HepG2 (cell line): ENCODE measurements around the gene SULT1C4. TPM values are rescaled to one million over a fixed set of nuclear protein-coding genes. Genes with fewer than 3 reads are reported as not detected.
A peak's percentile ranks its signal among the peaks of the same experiment; 100 is the strongest.

Experiments used
- ADNP ChIP-seq: sonication (generic); formaldehyde crosslinking; IDR thresholded peaks from 2 replicates; pipeline ENCODE4 v1.4.0; 2020; ENCODE audit warnings: missing genetic modification reagents
- ATAD3A ChIP-seq: sonication (generic); formaldehyde crosslinking; IDR thresholded peaks from 2 replicates; pipeline ENCODE4 v1.4.0; 2020; ENCODE audit warnings: missing genetic modification reagents
- DDIT3 ChIP-seq: sonication (generic); formaldehyde crosslinking; IDR thresholded peaks from 2 replicates; pipeline ENCODE4 v1.4.0; 2020; ENCODE audit warnings: mild to moderate bottlenecking, missing genetic modification reagents
- HCFC1 ChIP-seq: fragments of 150-350 bp; IDR thresholded peaks from 2 replicates; pipeline ENCODE4 v1.6.1; 2014; ENCODE audit warnings: low read depth, low read length
- NFIB ChIP-seq: sonication (generic); formaldehyde crosslinking; IDR thresholded peaks from 2 replicates; pipeline ENCODE4 v1.9.0; 2021; ENCODE audit warnings: missing genetic modification reagents, mild to moderate bottlenecking, borderline replicate concordance
- PRDM15 ChIP-seq: sonication (generic); formaldehyde crosslinking; IDR thresholded peaks from 2 replicates; pipeline ENCODE4 v1.4.0; 2020; ENCODE audit warnings: missing genetic modification reagents
- RFX5 ChIP-seq: IDR thresholded peaks from 2 replicates; pipeline ENCODE4 v1.6.1; 2011; ENCODE audit warnings: low read depth, low read length, improper control_type of control experiment
- SOX6 ChIP-seq, 2 experiments: fragments of 450-650 bp in 1 of 2; sonication (generic) in 1 of 2; formaldehyde crosslinking in 1 of 2; IDR thresholded peaks; 2 replicates each; pipeline versions ENCODE4 v1.4.0 to v1.6.1; 2017 to 2020; ENCODE audit warnings: antibody characterized with exemption in 1 of 2, mild to moderate bottlenecking in 1 of 2, missing genetic modification reagents in 1 of 2
- TAF1 ChIP-seq: sonication (generic); formaldehyde crosslinking; IDR thresholded peaks from 2 replicates; pipeline ENCODE4 v1.4.0; 2020; ENCODE audit warnings: missing genetic modification reagents
- TRIM24 ChIP-seq: sonication (generic); formaldehyde crosslinking; IDR thresholded peaks from 2 replicates; pipeline ENCODE4 v1.8.0; 2022; ENCODE audit warnings: mild to moderate bottlenecking, missing genetic modification reagents
- ZNF160 ChIP-seq: sonication (generic); formaldehyde crosslinking; IDR thresholded peaks from 2 replicates; pipeline ENCODE4 v1.8.0; 2022; ENCODE audit warnings: mild to moderate bottlenecking, inconsistent platforms, missing genetic modification reagents
- ZNF501 ChIP-seq: sonication (generic); formaldehyde crosslinking; IDR thresholded peaks from 2 replicates; pipeline ENCODE4 v1.5.1; 2020; ENCODE audit warnings: mild to moderate bottlenecking, moderate library complexity, missing genetic modification reagents
- ZNF639 ChIP-seq: conservative IDR thresholded peaks from 2 replicates; pipeline ENCODE4 v1.6.1; 2018; ENCODE audit warnings: missing genetic modification reagents
- ZNF737 ChIP-seq: sonication (generic); formaldehyde crosslinking; IDR thresholded peaks from 2 replicates; pipeline ENCODE4 v1.5.0; 2020; ENCODE audit warnings: missing genetic modification reagents, mild to moderate bottlenecking, borderline replicate concordance
- polyA plus RNA-seq, 8 experiments: library from polyadenylated mRNA; depleted of rRNA in 3 of 8; stranded (reverse) in 7 of 8; unstranded in 1 of 8; fragments of >200 nt; fragmentation: Illumina TruSeq in 4 of 8; extraction: Trizol in 4 of 8; gene quantifications; 2 replicates each; pipeline versions ENCODE4 v1.2.1 to v1.2.3, GENCODE V29; 2011 to 2016; ENCODE audit warnings: low read depth in 4 of 8, missing spikeins in 1 of 8, mixed read lengths in 1 of 8; ENCODE audit not compliant: insufficient read depth in 1 of 8
- total RNA-seq, 5 experiments: library from RNA; depleted of rRNA; stranded (reverse); fragments of >200 nt; fragmentation: Illumina TruSeq; extraction: Trizol; gene quantifications; 2 replicates each; pipeline ENCODE4 v1.2.3, GENCODE V29; 2016; ENCODE audit warnings: low read depth in 1 of 5
- TF ChIP-seq, protein P1 (sequence below): sonication (generic); formaldehyde crosslinking; IDR thresholded peaks from 2 replicates; pipeline ENCODE4 v1.5.0; 2020; ENCODE audit warnings: missing genetic modification reagents
- TF ChIP-seq, protein P2 (sequence below): sonication (generic); formaldehyde crosslinking; IDR thresholded peaks from 2 replicates; pipeline ENCODE4 v1.4.0; 2020; ENCODE audit warnings: mild to moderate bottlenecking, missing genetic modification reagents
- TF ChIP-seq, protein P3 (sequence below), 2 experiments: sonication (generic) in 1 of 2; formaldehyde crosslinking in 1 of 2; IDR thresholded peaks; 2 replicates each; pipeline versions ENCODE4 v1.4.0 to v1.6.1; 2018 to 2020; ENCODE audit warnings: missing genetic modification reagents in 2 of 2, borderline replicate concordance in 1 of 2, low read depth in 1 of 2, mild to moderate bottlenecking in 1 of 2, missing biosample characterization in 1 of 2

The SULT1C4 gene
- total and polyA plus RNA-seq, 2 of the 13 experiments (the other 11 are each of a cell fraction or from before 2014, with no cell fraction given), result 1.3 to 8.6 TPM

DNA sequence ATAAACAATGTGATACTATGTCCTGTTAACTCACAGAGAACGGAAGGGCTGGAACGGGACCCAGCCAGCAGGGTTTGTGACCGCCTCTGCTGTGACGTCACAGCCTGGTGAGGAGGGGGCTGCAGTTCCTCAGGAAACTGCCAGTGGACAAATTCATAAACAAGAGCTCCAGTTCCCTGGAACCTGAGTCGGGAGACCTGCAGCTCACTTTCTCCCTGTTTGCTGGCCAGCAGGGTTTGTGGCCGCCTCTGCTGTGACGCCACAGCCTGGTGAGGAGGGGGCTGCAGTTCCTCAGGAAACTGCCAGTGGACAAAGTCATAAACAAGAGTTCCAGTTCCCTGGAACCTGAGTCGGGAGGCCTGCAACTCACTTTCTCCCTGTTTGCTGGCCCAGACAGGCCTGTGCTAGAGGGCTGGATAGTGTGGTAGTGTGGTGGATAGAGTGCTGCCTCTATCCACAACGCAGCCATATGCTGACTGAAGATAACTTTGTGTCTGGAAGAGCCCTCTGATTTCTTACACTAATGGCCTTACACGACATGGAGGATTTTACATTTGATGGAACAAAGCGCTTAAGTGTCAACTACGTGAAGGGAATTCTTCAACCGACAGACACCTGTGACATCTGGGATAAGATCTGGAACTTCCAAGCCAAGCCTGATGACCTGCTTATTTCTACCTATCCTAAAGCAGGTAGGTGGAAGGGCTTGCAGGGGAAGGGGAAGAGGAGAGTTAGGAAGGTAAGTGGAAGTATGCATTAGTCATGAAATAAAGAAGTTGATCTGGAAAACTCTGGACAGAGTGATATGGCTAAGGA, at the start of gene SULT1C4 (continued):
- TF ChIP-seq ZNF737 (CRISPR knock-in tag), result no peak
- TF ChIP-seq ZNF501 (CRISPR knock-in tag), result peak; percentile 72; the same call in 1 of the 2 replicates
- TF ChIP-seq DDIT3 (CRISPR knock-in tag), result no peak
- no peak for TF ChIP-seq PRDM15 (CRISPR knock-in tag)
- 0 out of 2 replicates have a peak, but pooled peaks have one; percentile 31 for TF ChIP-seq TAF1 (CRISPR knock-in tag)
- TF ChIP-seq, protein P1, sequence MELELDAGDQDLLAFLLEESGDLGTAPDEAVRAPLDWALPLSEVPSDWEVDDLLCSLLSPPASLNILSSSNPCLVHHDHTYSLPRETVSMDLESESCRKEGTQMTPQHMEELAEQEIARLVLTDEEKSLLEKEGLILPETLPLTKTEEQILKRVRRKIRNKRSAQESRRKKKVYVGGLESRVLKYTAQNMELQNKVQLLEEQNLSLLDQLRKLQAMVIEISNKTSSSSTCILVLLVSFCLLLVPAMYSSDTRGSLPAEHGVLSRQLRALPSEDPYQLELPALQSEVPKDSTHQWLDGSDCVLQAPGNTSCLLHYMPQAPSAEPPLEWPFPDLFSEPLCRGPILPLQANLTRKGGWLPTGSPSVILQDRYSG, result no peak
- no peak for TF ChIP-seq ADNP (CRISPR knock-in tag)
- TF ChIP-seq, protein P2, sequence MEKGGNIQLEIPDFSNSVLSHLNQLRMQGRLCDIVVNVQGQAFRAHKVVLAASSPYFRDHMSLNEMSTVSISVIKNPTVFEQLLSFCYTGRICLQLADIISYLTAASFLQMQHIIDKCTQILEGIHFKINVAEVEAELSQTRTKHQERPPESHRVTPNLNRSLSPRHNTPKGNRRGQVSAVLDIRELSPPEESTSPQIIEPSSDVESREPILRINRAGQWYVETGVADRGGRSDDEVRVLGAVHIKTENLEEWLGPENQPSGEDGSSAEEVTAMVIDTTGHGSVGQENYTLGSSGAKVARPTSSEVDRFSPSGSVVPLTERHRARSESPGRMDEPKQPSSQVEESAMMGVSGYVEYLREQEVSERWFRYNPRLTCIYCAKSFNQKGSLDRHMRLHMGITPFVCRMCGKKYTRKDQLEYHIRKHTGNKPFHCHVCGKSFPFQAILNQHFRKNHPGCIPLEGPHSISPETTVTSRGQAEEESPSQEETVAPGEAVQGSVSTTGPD (CRISPR knock-in tag), result no peak
- TF ChIP-seq SOX6 (IDR thresholded peaks at IDR 0.05), result no peak
- TF ChIP-seq SOX6 (CRISPR knock-in tag; IDR thresholded peaks at IDR 0.05), result peak; percentile 32; the same call in 1 of the 2 replicates
- TF ChIP-seq ZNF639 (CRISPR knock-in tag), result no peak
- TF ChIP-seq RFX5, result peak; percentile 67
- TF ChIP-seq, protein P3, sequence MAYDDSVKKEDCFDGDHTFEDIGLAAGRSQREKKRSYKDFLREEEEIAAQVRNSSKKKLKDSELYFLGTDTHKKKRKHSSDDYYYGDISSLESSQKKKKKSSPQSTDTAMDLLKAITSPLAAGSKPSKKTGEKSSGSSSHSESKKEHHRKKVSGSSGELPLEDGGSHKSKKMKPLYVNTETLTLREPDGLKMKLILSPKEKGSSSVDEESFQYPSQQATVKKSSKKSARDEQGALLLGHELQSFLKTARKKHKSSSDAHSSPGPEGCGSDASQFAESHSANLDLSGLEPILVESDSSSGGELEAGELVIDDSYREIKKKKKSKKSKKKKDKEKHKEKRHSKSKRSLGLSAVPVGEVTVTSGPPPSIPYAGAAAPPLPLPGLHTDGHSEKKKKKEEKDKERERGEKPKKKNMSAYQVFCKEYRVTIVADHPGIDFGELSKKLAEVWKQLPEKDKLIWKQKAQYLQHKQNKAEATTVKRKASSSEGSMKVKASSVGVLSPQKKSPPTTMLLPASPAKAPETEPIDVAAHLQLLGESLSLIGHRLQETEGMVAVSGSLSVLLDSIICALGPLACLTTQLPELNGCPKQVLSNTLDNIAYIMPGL (CRISPR knock-in tag; IDR thresholded peaks at IDR 0.05; ENCODE audit: borderline replicate concordance in 1 of 2, low read depth in 1 of 2), result peak in 1 of 2 experiments; percentile 63; a peak in 2 of 4 replicates
- no peak for TF ChIP-seq ZNF160 (CRISPR knock-in tag)
- no peak for TF ChIP-seq NFIB (CRISPR knock-in tag)
- TF ChIP-seq HCFC1, result no peak
- no peak for TF ChIP-seq TRIM24
- TF ChIP-seq ATAD3A, result no peak
